ENCODE results near the gene C17orf75.

- TF ChIP-seq CTCF (IDR thresholded peaks at IDR 0.05) (no peak), POLR2A (IDR thresholded peaks at IDR 0.05) (no peak)
Observed at GRCh38 chr17:32386844-32387243, 44.9 kb upstream of the C17orf75 start.
